Esophagus muscularis mucosa (tissue), 4 donors: ENCODE data around the gene SOX21. TPM values are rescaled to one million over a fixed set of nuclear protein-coding genes. Genes with fewer than 3 reads are reported as not detected.

ENCODE experiments used
- DNase-seq: peaks from one replicate; pipeline ENCODE4 v3.0.0-alpha.2; 2017; ENCODE audit errors: extremely low spot score
- H3K27ac ChIP-seq, 4 donors: fragments of 200-600 bp; sonication (generic); replicated peaks in 1 of 4; 1 replicate in 3 of 4; 2 replicates in 1 of 4; pipeline ENCODE4 v1.5.1; 2016 to 2019; ENCODE audit warnings: mild to moderate bottlenecking in 1 of 4
- H3K27me3 ChIP-seq, 4 donors: fragments of 200-600 bp; sonication (generic); one replicate each; pipeline versions ENCODE4 v1.5.1 to v1.6.0; 2016 to 2019
- H3K36me3 ChIP-seq, 4 donors: fragments of 200-600 bp; sonication (generic); one replicate each; pipeline ENCODE4 v1.5.1; 2016 to 2019
- H3K4me1 ChIP-seq, 4 donors: fragments of 200-600 bp; sonication (generic); one replicate each; pipeline ENCODE4 v1.5.1; 2016 to 2019
- H3K4me3 ChIP-seq, 4 donors: fragments of 200-600 bp; sonication (generic); 1 replicate in 2 of 4; 2 replicates in 2 of 4; pipeline ENCODE4 v1.5.1; 2016 to 2019; ENCODE audit warnings: mild to moderate bottlenecking in 4 of 4, moderate library complexity in 1 of 4
- H3K9me3 ChIP-seq, 4 donors: fragments of 200-600 bp; sonication (generic); 1 replicate in 3 of 4; 2 replicates in 1 of 4; pipeline ENCODE4 v1.5.1; 2016 to 2019
- CTCF ChIP-seq, 3 experiments: fragments of 200-600 bp in 2 of 3; fragments of 450-650 bp in 1 of 3; sonication (generic) in 2 of 3; IDR thresholded peaks; one replicate each; pipeline ENCODE4 v1.5.1; 2017 to 2019; ENCODE audit warnings: antibody characterized with exemption in 3 of 3, mild to moderate bottlenecking in 2 of 3, moderate library complexity in 1 of 3
- EP300 ChIP-seq: sonication (generic); formaldehyde crosslinking; IDR thresholded peaks from one replicate; pipeline ENCODE4 v1.6.1; 2017; ENCODE audit warnings: antibody characterized with exemption
- POLR2A ChIP-seq: fragments of 450-650 bp; IDR thresholded peaks from one replicate; pipeline ENCODE4 v1.6.1; 2017; ENCODE audit warnings: antibody characterized with exemption, moderate library complexity, mild to moderate bottlenecking, low read depth
- POLR2AphosphoS5 ChIP-seq, 2 donors: sonication (generic); formaldehyde crosslinking; IDR thresholded peaks; one replicate each; pipeline ENCODE4 v1.6.1; 2017; ENCODE audit warnings: antibody characterized with exemption in 2 of 2
- WGBS: methylation state at CpG from one replicate; pipeline ENCODE4 v1.1.5; 2018; 5-methylcytosine and 5-hydroxymethylcytosine counted together
- intact Hi-C: fragments of 100-400 bp; cut with DNase I; formaldehyde crosslinking; loops from one replicate; pipeline ENCODE4 v1.15.1; 2023
- total RNA-seq, 4 donors: library from RNA; depleted of rRNA; stranded (reverse); fragments of >200 nt; gene quantifications; one replicate each; pipeline versions ENCODE4 v1.1.0 to v1.2.1, GENCODE V29; 2016

SOX21 gene
- total RNA-seq, 4 donors from 2014 or later = not detected

DNA sequence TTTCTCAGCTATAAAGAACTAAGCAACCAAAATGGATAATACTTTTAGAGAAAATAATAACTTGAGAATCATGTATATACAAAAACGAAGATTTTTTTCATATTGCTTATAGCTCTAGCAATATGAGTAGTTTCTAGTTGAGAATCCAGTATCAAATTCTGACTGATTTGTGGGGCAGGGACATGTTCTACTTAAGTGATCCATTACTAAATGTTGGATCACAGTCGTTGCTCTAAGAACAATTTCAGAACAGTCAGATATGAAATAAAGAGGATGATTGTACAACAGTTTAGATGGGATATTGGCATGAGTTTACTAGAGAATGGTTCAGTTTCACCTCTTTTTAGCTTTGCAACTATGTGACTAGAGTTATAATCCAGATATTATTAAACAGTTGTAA is 39.9 kb downstream of the SOX21 start:
- Histone ChIP-seq H3K36me3 (no peaks in the 10 kb centered on the region), H3K9me3 (no peaks in the 10 kb centered on the region), H3K4me1 (no peaks in the 10 kb centered on the region), H3K27ac (no peak overlapping the region), H3K27me3 (peaks cover 0 to 3% (median 0%) of the 10 kb centered on the region in 4 donors), H3K4me3 (no peak overlapping the region)
- no peak for TF ChIP-seq CTCF (IDR thresholded peaks at IDR 0.05)
- TF ChIP-seq EP300 = no peak
- TF ChIP-seq POLR2AphosphoS5 (IDR thresholded peaks at IDR 0.05) = no peak
- no peak for TF ChIP-seq POLR2A
- intact Hi-C loops = no loop called here
- 66% methylated on average over 2 of the region's 2 CpGs for WGBS
- no peak for DNase-seq

GRCh38 chr13:94667190-94667589 is 45.2 kb downstream of the SOX21 start:
- intact Hi-C loops = no loop called here
- no peak for TF ChIP-seq EP300
- TF ChIP-seq POLR2A = no peak
- no peak for TF ChIP-seq POLR2AphosphoS5 (IDR thresholded peaks at IDR 0.05)
- no peak for TF ChIP-seq CTCF (IDR thresholded peaks at IDR 0.05)
- no peaks in the 10 kb centered on the region for H3K36me3 ChIP-seq
- H3K27me3 ChIP-seq = peaks cover 0 to 23% (median 3%) of the 10 kb centered on the region in 4 donors
- H3K9me3 ChIP-seq = no peaks in the 10 kb centered on the region
- WGBS = 72% methylated on average over 2 of the region's 2 CpGs
- H3K4me3 ChIP-seq = no peak overlapping the region
- H3K4me1 ChIP-seq = no peaks in the 10 kb centered on the region
- no peak overlapping the region for H3K27ac ChIP-seq
- DNase-seq = no peak

GRCh38 chr13:94666065-94666464 is 46.3 kb downstream of the SOX21 start:
- Histone ChIP-seq H3K4me1 (no peaks in the 10 kb centered on the region), H3K27me3 (peaks cover 0 to 23% (median 3%) of the 10 kb centered on the region in 4 donors), H3K9me3 (no peaks in the 10 kb centered on the region), H3K36me3 (no peaks in the 10 kb centered on the region), H3K27ac (no peak overlapping the region), H3K4me3 (no peak overlapping the region)
- no peak for DNase-seq
- TF ChIP-seq CTCF (IDR thresholded peaks at IDR 0.05) = no peak
- intact Hi-C loops = no loop called here
- 81% methylated on average over 7 of the region's 7 CpGs for WGBS

- TF ChIP-seq POLR2A (no peak), EP300 (no peak), CTCF (IDR thresholded peaks at IDR 0.05) (no peak), POLR2AphosphoS5 (IDR thresholded peaks at IDR 0.05) (no peak)
- intact Hi-C loops = no loop called here
- no peak overlapping the region for H3K27ac ChIP-seq
- DNase-seq = no peak
- H3K9me3 ChIP-seq = no peaks in the 10 kb centered on the region
- no peak overlapping the region for H3K4me3 ChIP-seq
- H3K27me3 ChIP-seq = peaks cover 0 to 23% (median 3%) of the 10 kb centered on the region in 4 donors
- H3K4me1 ChIP-seq = no peaks in the 10 kb centered on the region
- WGBS = 73% methylated on average over 7 of the region's 7 CpGs
- no peaks in the 10 kb centered on the region for H3K36me3 ChIP-seq
Observed at GRCh38 chr13:94664889-94665288, 47.5 kb downstream of the SOX21 start.

GRCh38 chr13:94662274-94662945 is 49.9 kb downstream of the SOX21 start:
- H3K27me3 ChIP-seq = peaks cover 0 to 23% (median 3%) of the 10 kb centered on the region in 4 donors
- no peak for TF ChIP-seq POLR2A
- TF ChIP-seq CTCF (IDR thresholded peaks at IDR 0.05) = no peak
- TF ChIP-seq POLR2AphosphoS5 (IDR thresholded peaks at IDR 0.05) = no peak
- TF ChIP-seq EP300 = no peak
- intact Hi-C loops = no loop called here
- H3K4me3 ChIP-seq = no peak overlapping the region
- H3K36me3 ChIP-seq = no peaks in the 10 kb centered on the region
- H3K9me3 ChIP-seq = no peaks in the 10 kb centered on the region
- no peak for DNase-seq
- no peak overlapping the region for H3K27ac ChIP-seq
- H3K4me1 ChIP-seq = no peaks in the 10 kb centered on the region
- 39% methylated on average over 12 of the region's 12 CpGs for WGBS
